Measurements from ENCODE around the gene KRT86. TPM values are rescaled to one million over a fixed set of nuclear protein-coding genes. Genes with fewer than 3 reads are reported as not detected.

KRT86 gene
- total RNA-seq, 1 donor from 2014 or later = not detected

DNA sequence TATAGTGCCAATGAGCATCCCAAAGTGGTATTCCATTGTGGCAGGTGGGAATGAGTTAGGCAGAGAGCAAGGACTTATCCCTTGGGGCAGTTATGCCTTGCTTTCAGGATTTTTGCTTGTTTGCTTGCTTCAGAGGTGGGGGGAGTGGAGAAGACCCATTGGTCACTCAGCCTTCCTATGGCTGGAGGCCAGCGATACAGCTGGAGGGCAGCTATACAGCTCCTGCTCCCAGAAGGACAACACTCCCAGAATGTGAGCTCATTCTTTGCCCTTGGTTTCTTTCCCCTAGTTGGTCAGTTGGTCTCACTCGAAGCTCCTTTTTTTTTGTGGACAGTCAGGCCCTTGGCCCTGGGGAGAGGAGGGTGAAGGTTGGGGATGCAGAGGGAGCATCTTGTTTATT lies 32.3 kb downstream of the KRT86 start:
- no peak overlapping the region for H3K4me3 Mint-ChIP-seq (ENCODE audit: unreplicated experiment)

DNA sequence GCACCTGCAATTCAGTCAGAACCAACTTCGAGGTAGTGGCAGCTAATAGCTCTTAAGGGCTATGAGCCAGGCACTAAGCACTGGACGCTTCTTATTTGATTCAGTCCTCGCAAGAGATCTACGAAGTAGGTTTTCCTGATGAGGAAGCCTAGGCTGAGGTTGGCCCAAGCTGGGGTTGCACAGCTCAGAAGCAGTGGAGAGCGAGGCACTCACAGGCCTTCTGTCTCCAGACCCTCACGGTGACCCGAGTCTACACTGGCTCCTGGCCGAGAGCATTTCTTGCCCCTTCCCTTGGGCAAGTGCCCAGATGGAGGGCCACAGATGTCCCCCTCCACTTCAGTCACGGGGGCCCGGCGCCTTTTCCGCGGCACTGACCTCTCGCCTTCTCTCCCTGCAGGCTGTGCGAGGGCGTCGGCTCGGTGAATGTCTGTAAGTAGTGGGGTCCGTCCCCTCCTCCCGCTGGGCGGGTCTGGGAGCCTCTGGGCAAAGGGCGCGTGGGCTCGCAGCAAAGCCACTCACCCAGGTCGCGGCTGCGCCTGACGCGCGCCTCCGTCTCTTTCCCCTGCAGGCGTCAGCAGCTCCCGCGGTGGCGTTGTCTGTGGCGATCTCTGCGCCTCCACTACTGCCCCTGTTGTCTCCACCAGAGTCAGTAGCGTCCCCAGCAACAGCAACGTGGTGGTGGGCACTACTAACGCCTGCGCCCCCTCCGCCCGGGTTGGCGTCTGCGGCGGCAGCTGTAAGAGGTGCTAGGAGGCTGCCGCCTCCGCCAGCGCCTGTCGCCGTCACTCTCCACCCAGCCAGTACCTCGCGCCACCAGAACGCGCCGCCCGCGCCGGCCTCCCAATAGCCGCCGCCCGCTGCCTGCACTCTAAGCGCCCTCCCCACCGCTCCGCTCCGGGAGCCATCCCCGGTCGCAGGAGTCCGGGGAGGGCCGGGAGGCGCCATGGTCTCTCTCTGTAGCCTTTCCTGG lies 33.7 kb downstream of the KRT86 start:
- peaks cover 5% of the 10 kb centered on the region for H3K4me1 Mint-ChIP-seq (ENCODE audit: unreplicated experiment)
- H3K27me3 Mint-ChIP-seq (ENCODE audit: unreplicated experiment) = peaks cover 28% of the 10 kb centered on the region
- DNase-seq (ENCODE audit: low spot score) = peak; percentile 71
- TF ChIP-seq, protein P1, sequence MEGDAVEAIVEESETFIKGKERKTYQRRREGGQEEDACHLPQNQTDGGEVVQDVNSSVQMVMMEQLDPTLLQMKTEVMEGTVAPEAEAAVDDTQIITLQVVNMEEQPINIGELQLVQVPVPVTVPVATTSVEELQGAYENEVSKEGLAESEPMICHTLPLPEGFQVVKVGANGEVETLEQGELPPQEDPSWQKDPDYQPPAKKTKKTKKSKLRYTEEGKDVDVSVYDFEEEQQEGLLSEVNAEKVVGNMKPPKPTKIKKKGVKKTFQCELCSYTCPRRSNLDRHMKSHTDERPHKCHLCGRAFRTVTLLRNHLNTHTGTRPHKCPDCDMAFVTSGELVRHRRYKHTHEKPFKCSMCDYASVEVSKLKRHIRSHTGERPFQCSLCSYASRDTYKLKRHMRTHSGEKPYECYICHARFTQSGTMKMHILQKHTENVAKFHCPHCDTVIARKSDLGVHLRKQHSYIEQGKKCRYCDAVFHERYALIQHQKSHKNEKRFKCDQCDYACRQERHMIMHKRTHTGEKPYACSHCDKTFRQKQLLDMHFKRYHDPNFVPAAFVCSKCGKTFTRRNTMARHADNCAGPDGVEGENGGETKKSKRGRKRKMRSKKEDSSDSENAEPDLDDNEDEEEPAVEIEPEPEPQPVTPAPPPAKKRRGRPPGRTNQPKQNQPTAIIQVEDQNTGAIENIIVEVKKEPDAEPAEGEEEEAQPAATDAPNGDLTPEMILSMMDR (IDR thresholded peaks at IDR 0.05; ENCODE audit: unreplicated experiment) = peak; percentile 32
- H3K4me3 Mint-ChIP-seq (ENCODE audit: unreplicated experiment) = peak overlapping the region; percentile 87
- peaks cover 4% of the 10 kb centered on the region for H3K36me3 Mint-ChIP-seq (ENCODE audit: low read depth, unreplicated experiment)
- no peak overlapping the region for H3K27ac Mint-ChIP-seq (ENCODE audit: unreplicated experiment)
- H3K9me3 Mint-ChIP-seq (ENCODE audit: unreplicated experiment) = no peaks in the 10 kb centered on the region

More for the DNA sequence above, 32.3 kb downstream of the KRT86 start:
- H3K27ac Mint-ChIP-seq (ENCODE audit: unreplicated experiment) = no peak overlapping the region
- peaks cover 23% of the 10 kb centered on the region for H3K27me3 Mint-ChIP-seq (ENCODE audit: unreplicated experiment)
- TF ChIP-seq, protein P1 (IDR thresholded peaks at IDR 0.05; ENCODE audit: unreplicated experiment) = no peak
- H3K36me3 Mint-ChIP-seq (ENCODE audit: low read depth, unreplicated experiment) = peaks cover 4% of the 10 kb centered on the region
- H3K9me3 Mint-ChIP-seq (ENCODE audit: unreplicated experiment) = no peaks in the 10 kb centered on the region
- no peak for DNase-seq (ENCODE audit: low spot score)
- H3K4me1 Mint-ChIP-seq (ENCODE audit: unreplicated experiment) = peaks cover 5% of the 10 kb centered on the region

DNA sequence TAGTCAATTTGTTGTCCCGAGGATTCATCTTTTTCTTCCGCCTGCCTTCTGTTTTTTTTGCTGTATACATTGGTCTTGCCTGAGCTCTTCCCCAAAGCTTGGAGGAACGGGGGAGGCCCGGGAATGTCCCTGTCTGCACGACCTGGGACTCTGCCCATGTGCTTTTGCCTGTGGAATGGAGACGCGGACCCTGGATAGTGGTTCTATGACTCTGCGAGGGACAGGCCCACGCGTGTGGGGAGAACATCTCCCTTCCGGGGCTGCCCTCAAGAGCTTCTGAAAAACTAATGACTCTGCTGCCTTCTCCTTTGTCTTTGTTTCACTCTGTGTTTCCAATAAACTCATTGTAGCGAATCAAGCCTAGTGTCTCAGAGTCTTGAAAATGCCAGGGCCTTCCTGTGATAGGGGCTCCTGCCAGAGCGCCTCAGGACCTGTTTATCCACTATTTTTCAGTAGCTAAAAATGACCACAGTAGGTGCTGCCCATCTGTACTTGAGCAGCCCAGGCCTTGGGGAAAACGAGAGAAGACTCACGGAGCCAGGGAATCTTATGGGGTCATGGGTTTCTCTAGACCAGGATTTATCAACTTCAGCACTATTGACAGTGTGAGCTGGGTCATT lies 34.5 kb downstream of the KRT86 start:
- Mint-ChIP-seq H3K27me3 (ENCODE audit: unreplicated experiment) (peaks cover 30% of the 10 kb centered on the region), H3K36me3 (ENCODE audit: low read depth, unreplicated experiment) (peaks cover 4% of the 10 kb centered on the region), H3K4me3 (ENCODE audit: unreplicated experiment) (peak overlapping the region; percentile 87), H3K27ac (ENCODE audit: unreplicated experiment) (no peak overlapping the region), H3K9me3 (ENCODE audit: unreplicated experiment) (no peaks in the 10 kb centered on the region), H3K4me1 (ENCODE audit: unreplicated experiment) (peaks cover 5% of the 10 kb centered on the region)
- no peak for DNase-seq (ENCODE audit: low spot score)
- TF ChIP-seq, protein P1 (IDR thresholded peaks at IDR 0.05; ENCODE audit: unreplicated experiment) = no peak

DNA sequence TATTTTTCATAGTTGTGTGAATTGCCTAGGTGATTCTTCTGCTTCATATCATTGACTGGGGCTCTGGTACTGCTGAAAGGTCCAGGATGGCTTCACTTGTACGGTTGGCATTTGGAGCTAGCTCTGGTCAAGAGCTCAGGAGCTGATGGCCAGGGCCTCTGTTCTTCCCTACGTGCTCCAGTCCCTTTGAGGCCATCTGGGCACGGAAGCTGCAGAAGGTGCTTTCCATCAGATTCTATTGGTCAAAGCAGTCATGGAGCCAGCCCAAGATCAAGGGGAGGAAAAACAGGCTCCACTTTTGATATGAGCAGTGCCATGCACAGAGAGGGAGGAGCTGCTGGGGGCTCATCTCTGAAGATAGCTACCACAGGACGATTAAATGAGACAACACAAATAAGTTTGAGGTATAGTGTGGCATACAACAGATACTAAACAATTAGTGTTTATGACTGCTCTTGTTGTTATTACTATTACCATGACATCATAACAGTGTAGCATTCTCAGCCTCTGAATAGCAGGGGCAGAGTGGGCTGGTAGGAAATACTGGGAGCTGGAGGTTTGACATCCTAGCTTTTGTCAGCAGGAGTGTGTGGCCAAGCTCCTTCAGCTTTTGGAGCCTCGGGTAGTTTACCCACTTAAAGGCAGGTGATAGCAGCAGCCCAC lies 36.3 kb downstream of the KRT86 start:
- H3K36me3 Mint-ChIP-seq (ENCODE audit: low read depth, unreplicated experiment) = peaks cover 4% of the 10 kb centered on the region
- H3K27ac Mint-ChIP-seq (ENCODE audit: unreplicated experiment) = no peak overlapping the region
- H3K9me3 Mint-ChIP-seq (ENCODE audit: unreplicated experiment) = no peaks in the 10 kb centered on the region
- peaks cover 5% of the 10 kb centered on the region for H3K4me1 Mint-ChIP-seq (ENCODE audit: unreplicated experiment)
- H3K4me3 Mint-ChIP-seq (ENCODE audit: unreplicated experiment) = no peak overlapping the region
- TF ChIP-seq, protein P1 (IDR thresholded peaks at IDR 0.05; ENCODE audit: unreplicated experiment) = no peak
- no peak for DNase-seq (ENCODE audit: low spot score)
- H3K27me3 Mint-ChIP-seq (ENCODE audit: unreplicated experiment) = peaks cover 24% of the 10 kb centered on the region

Measured in endothelial cell (in vitro differentiated cells).